GM12892 (cell line): ENCODE measurements around the gene DNM3.
"Not testable (repeated sequence)": the region's sequence is repeated elsewhere in the genome, so short reads cannot be mapped to it uniquely, and the experiment has no call there.

Experiments
- POLR2A ChIP-seq: IDR thresholded peaks from 2 replicates; pipeline ENCODE4 v1.6.1; 2011; ENCODE audit warnings: low read depth, low read length, control low read depth
- POLR2AphosphoS5 ChIP-seq: IDR thresholded peaks from 2 replicates; pipeline ENCODE4 v1.6.1; 2011; ENCODE audit warnings: low read depth, low read length, control low read depth
- TAF1 ChIP-seq: IDR thresholded peaks from 2 replicates; pipeline ENCODE4 v1.6.1; 2011; ENCODE audit warnings: low read depth, mild to moderate bottlenecking, control low read depth, low read length, borderline replicate concordance

DNA sequence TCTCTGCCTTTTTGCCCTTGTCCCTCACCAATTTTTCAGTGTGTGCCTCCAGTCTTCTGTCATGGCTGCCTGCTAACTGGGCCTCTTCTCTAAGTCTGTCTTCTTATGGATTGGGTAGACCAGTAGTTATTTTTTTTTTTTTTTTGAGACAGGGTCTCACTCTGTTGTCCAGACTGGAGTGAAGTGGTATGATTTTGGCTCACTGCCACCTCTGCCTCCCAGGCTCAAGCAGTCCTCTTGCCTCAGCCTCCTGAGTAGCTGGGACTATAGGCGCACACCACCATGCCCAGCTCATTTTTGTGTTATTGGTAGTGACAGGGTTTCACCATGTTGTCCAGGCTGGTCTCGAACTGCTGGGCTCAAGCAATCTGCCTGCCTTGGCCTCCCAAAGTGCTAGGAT lies 41.6 kb upstream of the DNM3 start:
- not testable (repeated sequence) for TF ChIP-seq TAF1, POLR2A, POLR2AphosphoS5
